Measurements from ENCODE around the gene AGA.

Gene AGA

GRCh38 chr4:177441803-177442622 lies at the start of gene AGA:
Gene AGA, minus strand, starts transcription at chr4:177442437. Its CDS starts 62 bp downstream, at chr4:177442375.
- peak; percentile 95 for DNase-seq

- DNase-seq = no peak
Measured at GRCh38 chr4:177492022-177492421, 49.8 kb upstream of the AGA start.

GRCh38 chr4:177490769-177491168 lies 48.5 kb upstream of the AGA start:
- no peak for DNase-seq

GRCh38 chr4:177489471-177490246 lies 47.4 kb upstream of the AGA start:
- DNase-seq = no peak

GRCh38 chr4:177487977-177488376 lies 45.7 kb upstream of the AGA start:
- DNase-seq = no peak

- no peak for DNase-seq
Measured at GRCh38 chr4:177485528-177485927, 43.3 kb upstream of the AGA start.

GRCh38 chr4:177484613-177485021 lies 42.4 kb upstream of the AGA start:
- DNase-seq = no peak

- DNase-seq = no peak
Measured at GRCh38 chr4:177483760-177484159, 41.5 kb upstream of the AGA start.

- no peak for DNase-seq
Measured at GRCh38 chr4:177483271-177483670, 41.0 kb upstream of the AGA start.

GRCh38 chr4:177482367-177482766 lies 40.1 kb upstream of the AGA start:
- no peak for DNase-seq

- DNase-seq = no peak
Measured at GRCh38 chr4:177480795-177481194, 38.6 kb upstream of the AGA start.

- DNase-seq = no peak
Measured at GRCh38 chr4:177479063-177479462, 36.8 kb upstream of the AGA start.

- DNase-seq = no peak
Measured at GRCh38 chr4:177478496-177478895, 36.3 kb upstream of the AGA start.

GRCh38 chr4:177473991-177474390 lies 31.8 kb upstream of the AGA start:
- DNase-seq = no peak

GRCh38 chr4:177464026-177464425 lies 21.8 kb upstream of the AGA start:
- DNase-seq = no peak

GRCh38 chr4:177461606-177462005 lies 19.4 kb upstream of the AGA start:
- no peak for DNase-seq

GRCh38 chr4:177460460-177460859 lies 18.2 kb upstream of the AGA start:
- DNase-seq = no peak

- DNase-seq = peak; percentile 9
Measured at GRCh38 chr4:177455561-177455970, 13.3 kb upstream of the AGA start.

- DNase-seq = no peak
Measured at GRCh38 chr4:177453116-177453515, 10.9 kb upstream of the AGA start.

GRCh38 chr4:177451108-177451500 lies 8.9 kb upstream of the AGA start:
- no peak for DNase-seq

GRCh38 chr4:177450426-177451107 lies 8.3 kb upstream of the AGA start:
- DNase-seq = no peak

- DNase-seq = no peak
Measured at GRCh38 chr4:177448850-177449249, 6.6 kb upstream of the AGA start.

GRCh38 chr4:177447417-177448004 lies 5.3 kb upstream of the AGA start:
- no peak for DNase-seq

All from NCI-H1436 (cell line).